Right atrium auricular region (tissue), 2 donors: ENCODE data around the gene PDE8B. TPM values are rescaled to one million over a fixed set of nuclear protein-coding genes. Genes with fewer than 3 reads are reported as not detected.

Experiments
- DNase-seq: peaks from one replicate; pipeline ENCODE4 v3.0.0-alpha.2; 2019; ENCODE audit warnings: low spot score
- H3K27ac ChIP-seq, 2 donors: fragments of 200-600 bp; sonication (generic); 1 replicate in 1 of 2; 2 replicates in 1 of 2; pipeline ENCODE4 v1.5.1; 2016 to 2019
- H3K27me3 ChIP-seq, 2 donors: fragments of 200-600 bp; sonication (generic); one replicate each; pipeline versions ENCODE4 v1.5.1 to v1.6.0; 2017 to 2019
- H3K36me3 ChIP-seq: fragments of 200-600 bp; sonication (generic); one replicate; pipeline ENCODE4 v1.5.1; 2016
- H3K4me1 ChIP-seq, 2 donors: fragments of 200-600 bp; sonication (generic); one replicate each; pipeline versions ENCODE4 v1.5.1 to v1.6.0; 2017 to 2019
- H3K4me3 ChIP-seq, 2 donors: fragments of 200-600 bp; sonication (generic); 1 replicate in 1 of 2; 2 replicates in 1 of 2; pipeline ENCODE4 v1.5.1; 2017 to 2019; ENCODE audit warnings: mild to moderate bottlenecking in 1 of 2, moderate library complexity in 1 of 2
- H3K9me3 ChIP-seq, 2 donors: fragments of 200-600 bp; sonication (generic); one replicate each; pipeline ENCODE4 v1.5.1; 2019
- total RNA-seq, 2 donors: library from RNA; depleted of rRNA; stranded (reverse); fragments of >200 nt; gene quantifications; one replicate each; pipeline ENCODE4 v1.1.0, GENCODE V29; 2016
- TF ChIP-seq, protein P1 (sequence below), 2 donors: fragments of 200-600 bp; sonication (generic); IDR thresholded peaks; one replicate each; pipeline ENCODE4 v1.5.1; 2019; ENCODE audit warnings: antibody characterized with exemption in 2 of 2

The PDE8B gene
- total RNA-seq, 2 donors from 2014 or later, result 22.2 to 64.5 TPM

GRCh38 chr5:77319117-77319804 is 108.8 kb downstream of the PDE8B start:
- Histone ChIP-seq H3K36me3 (no peaks in the 10 kb centered on the region), H3K4me3 (no peak overlapping the region), H3K27me3 (no peaks in the 10 kb centered on the region), H3K27ac (no peak overlapping the region), H3K4me1 (no peaks in the 10 kb centered on the region), H3K9me3 (no peaks in the 10 kb centered on the region)
- DNase-seq, result no peak
- TF ChIP-seq, protein P1, sequence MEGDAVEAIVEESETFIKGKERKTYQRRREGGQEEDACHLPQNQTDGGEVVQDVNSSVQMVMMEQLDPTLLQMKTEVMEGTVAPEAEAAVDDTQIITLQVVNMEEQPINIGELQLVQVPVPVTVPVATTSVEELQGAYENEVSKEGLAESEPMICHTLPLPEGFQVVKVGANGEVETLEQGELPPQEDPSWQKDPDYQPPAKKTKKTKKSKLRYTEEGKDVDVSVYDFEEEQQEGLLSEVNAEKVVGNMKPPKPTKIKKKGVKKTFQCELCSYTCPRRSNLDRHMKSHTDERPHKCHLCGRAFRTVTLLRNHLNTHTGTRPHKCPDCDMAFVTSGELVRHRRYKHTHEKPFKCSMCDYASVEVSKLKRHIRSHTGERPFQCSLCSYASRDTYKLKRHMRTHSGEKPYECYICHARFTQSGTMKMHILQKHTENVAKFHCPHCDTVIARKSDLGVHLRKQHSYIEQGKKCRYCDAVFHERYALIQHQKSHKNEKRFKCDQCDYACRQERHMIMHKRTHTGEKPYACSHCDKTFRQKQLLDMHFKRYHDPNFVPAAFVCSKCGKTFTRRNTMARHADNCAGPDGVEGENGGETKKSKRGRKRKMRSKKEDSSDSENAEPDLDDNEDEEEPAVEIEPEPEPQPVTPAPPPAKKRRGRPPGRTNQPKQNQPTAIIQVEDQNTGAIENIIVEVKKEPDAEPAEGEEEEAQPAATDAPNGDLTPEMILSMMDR (IDR thresholded peaks at IDR 0.05), result no peak

- peaks cover 0 to 8% of the 10 kb centered on the region in 2 donors for H3K4me1 ChIP-seq
- no peak for DNase-seq
- H3K27ac ChIP-seq, result no peak overlapping the region
- no peak overlapping the region for H3K4me3 ChIP-seq
- H3K36me3 ChIP-seq, result no peaks in the 10 kb centered on the region
- no peaks in the 10 kb centered on the region for H3K9me3 ChIP-seq
- TF ChIP-seq, protein P1 (IDR thresholded peaks at IDR 0.05), result no peak
- no peaks in the 10 kb centered on the region for H3K27me3 ChIP-seq
Measured at GRCh38 chr5:77321793-77322394, 111.4 kb downstream of the PDE8B start.

DNA sequence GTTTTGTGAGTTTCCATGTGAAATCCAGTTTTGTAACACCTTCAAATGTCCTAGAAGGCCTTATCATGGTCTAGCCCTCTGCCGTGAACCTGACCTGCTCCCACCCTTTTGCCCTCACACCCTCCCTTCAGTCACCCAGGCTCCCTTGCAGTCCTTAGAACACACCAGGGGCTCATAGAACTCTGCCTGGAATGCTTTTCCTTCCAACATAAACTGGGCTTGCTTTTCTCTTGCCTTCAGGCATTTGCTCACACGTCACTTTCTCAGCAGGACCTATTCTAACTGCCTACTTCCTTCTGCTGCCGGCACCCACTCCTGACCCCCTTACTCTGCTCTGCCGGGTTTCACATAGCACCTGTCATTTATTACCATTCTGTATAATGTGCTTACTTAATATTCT is 111.9 kb downstream of the PDE8B start:
- TF ChIP-seq, protein P1 (IDR thresholded peaks at IDR 0.05), result no peak
- Histone ChIP-seq H3K4me3 (no peak overlapping the region), H3K36me3 (no peaks in the 10 kb centered on the region), H3K27ac (no peak overlapping the region), H3K27me3 (no peaks in the 10 kb centered on the region), H3K4me1 (peaks cover 0 to 8% of the 10 kb centered on the region in 2 donors), H3K9me3 (no peaks in the 10 kb centered on the region)
- no peak for DNase-seq

GRCh38 chr5:77325921-77326541 is 115.6 kb downstream of the PDE8B start:
- Histone ChIP-seq H3K27me3 (no peaks in the 10 kb centered on the region), H3K36me3 (no peaks in the 10 kb centered on the region), H3K9me3 (no peaks in the 10 kb centered on the region), H3K4me3 (no peak overlapping the region), H3K27ac (no peak overlapping the region), H3K4me1 (peaks cover 0 to 14% of the 10 kb centered on the region in 2 donors)
- TF ChIP-seq, protein P1 (IDR thresholded peaks at IDR 0.05), result no peak
- no peak for DNase-seq

DNA sequence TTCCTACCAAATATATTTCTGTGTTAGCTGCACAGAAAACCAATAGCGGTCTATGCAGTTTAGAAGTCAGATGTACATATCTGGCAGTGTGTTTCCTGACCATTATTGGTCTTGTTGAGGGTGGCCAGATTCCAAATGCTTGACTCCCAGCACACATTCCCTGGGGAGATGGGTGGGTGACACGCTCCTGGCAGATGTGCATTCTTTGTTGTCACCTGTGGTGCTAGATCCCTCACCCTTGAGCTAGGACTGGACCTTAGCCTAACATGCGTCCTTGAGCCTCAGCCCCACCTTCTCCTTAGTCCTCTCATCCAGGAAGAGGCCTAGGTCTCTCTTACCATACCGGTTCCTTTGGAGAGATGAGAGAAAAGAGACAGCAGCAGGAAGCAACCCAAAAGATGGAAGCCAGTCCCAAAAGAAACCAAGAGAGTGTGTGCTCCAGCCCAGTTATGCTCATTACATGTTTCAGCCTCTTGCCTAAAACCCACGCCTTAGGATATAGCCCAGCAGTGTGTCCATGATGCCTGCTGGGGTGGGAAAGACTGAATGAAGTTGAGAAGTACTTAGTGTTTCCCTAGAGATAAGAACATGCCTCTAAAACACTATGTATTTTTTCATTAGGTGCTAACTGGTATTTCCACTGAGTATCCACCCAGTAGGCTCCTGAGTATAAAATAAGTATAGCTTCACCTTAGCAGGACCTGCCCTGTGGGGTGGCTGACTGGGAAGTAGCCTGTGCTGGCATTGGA is 116.7 kb downstream of the PDE8B start:
- TF ChIP-seq, protein P1 (IDR thresholded peaks at IDR 0.05), result no peak
- no peak for DNase-seq
- no peak overlapping the region for H3K27ac ChIP-seq
- H3K4me3 ChIP-seq, result no peak overlapping the region
- H3K4me1 ChIP-seq, result peaks cover 0 to 14% of the 10 kb centered on the region in 2 donors
- no peaks in the 10 kb centered on the region for H3K27me3 ChIP-seq
- H3K9me3 ChIP-seq, result no peaks in the 10 kb centered on the region
- H3K36me3 ChIP-seq, result no peaks in the 10 kb centered on the region
